BJ (cell line): ENCODE results near the gene MAT2B. TPM values are rescaled to one million over a fixed set of nuclear protein-coding genes. Genes with fewer than 3 reads are reported as not detected.

Experiments used
- CTCF ChIA-PET: fragments of 350-600 bp; formaldehyde crosslinking; extraction: SDS; loops from one replicate; lab custom pipeline; 2021; ENCODE audit warnings: antibody characterized with exemption, inconsistent platforms; lab: Yijun Ruan, JAX
- POLR2A ChIA-PET: fragments of 300-600 bp; sonication (Branson Sonifier 250); formaldehyde crosslinking; extraction: SDS; loops from one replicate; lab custom pipeline; 2021; ENCODE audit warnings: antibody characterized with exemption; lab: Charles Lee
- DNase-seq: peaks from one replicate; pipeline ENCODE4 v3.0.0-alpha.2; 2011; ENCODE audit warnings: low read depth
- H3K27me3 ChIP-seq: 2 replicates; pipeline ENCODE4 v1.6.0; 2011; ENCODE audit warnings: low read length; ENCODE audit not compliant: control insufficient read depth, insufficient read depth
- H3K36me3 ChIP-seq: 2 replicates; pipeline ENCODE4 v1.5.1; 2011; ENCODE audit warnings: low read length; ENCODE audit not compliant: control insufficient read depth, insufficient read depth
- H3K4me3 ChIP-seq: 2 replicates; pipeline ENCODE4 v1.5.1; 2011; ENCODE audit warnings: low read depth, mild to moderate bottlenecking, control low read depth, low read length
- polyA plus RNA-seq: library from polyadenylated mRNA; depleted of rRNA; stranded (reverse); fragments of >200 nt; gene quantifications from 2 replicates; pipeline ENCODE4 v1.2.3, GENCODE V29; 2011
- TF ChIP-seq, protein P1 (sequence below): IDR thresholded peaks from 2 replicates; pipeline ENCODE4 v1.5.1; 2011; ENCODE audit warnings: low read depth, mild to moderate bottlenecking, control low read depth, inconsistent platforms, low read length, moderate library complexity; ENCODE audit not compliant: insufficient read depth

The MAT2B gene
- polyA plus RNA-seq, 1 experiment = 23.5 TPM

GRCh38 chr5:163473635-163474243, 31.7 kb upstream of the MAT2B start:
- Histone ChIP-seq H3K36me3 (no peaks in the 10 kb centered on the region), H3K4me3 (no peak overlapping the region), H3K27me3 (no peaks in the 10 kb centered on the region)
- no peak for DNase-seq
- POLR2A ChIA-PET = no interaction called here
- TF ChIP-seq, protein P1, sequence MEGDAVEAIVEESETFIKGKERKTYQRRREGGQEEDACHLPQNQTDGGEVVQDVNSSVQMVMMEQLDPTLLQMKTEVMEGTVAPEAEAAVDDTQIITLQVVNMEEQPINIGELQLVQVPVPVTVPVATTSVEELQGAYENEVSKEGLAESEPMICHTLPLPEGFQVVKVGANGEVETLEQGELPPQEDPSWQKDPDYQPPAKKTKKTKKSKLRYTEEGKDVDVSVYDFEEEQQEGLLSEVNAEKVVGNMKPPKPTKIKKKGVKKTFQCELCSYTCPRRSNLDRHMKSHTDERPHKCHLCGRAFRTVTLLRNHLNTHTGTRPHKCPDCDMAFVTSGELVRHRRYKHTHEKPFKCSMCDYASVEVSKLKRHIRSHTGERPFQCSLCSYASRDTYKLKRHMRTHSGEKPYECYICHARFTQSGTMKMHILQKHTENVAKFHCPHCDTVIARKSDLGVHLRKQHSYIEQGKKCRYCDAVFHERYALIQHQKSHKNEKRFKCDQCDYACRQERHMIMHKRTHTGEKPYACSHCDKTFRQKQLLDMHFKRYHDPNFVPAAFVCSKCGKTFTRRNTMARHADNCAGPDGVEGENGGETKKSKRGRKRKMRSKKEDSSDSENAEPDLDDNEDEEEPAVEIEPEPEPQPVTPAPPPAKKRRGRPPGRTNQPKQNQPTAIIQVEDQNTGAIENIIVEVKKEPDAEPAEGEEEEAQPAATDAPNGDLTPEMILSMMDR = peak; percentile 42; the same call in 1 of the 2 replicates
- CTCF ChIA-PET = interaction anchor here (0.8 to 2.1 kb wide), 10 partner anchors 9 to 35 kb away, joined by 3 to 12 read pairs (median 6); partner anchors contain the start of genes HMMR, MAT2B and NUDCD2

DNA sequence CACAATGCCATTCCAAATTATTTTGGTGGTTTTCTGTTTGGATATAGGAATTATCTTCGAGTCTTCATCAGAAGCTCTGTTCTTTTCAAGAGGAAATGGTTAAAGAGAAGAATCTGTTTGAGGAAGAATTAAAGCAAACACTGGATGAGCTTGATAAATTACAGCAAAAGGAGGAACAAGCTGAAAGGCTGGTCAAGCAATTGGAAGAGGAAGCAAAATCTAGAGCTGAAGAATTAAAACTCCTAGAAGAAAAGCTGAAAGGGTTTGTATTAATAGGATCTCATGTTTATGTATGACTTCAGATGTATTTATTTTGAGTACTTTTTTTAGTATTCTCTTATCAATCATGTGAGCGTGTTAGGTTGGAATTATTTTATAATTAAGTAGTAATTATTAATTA, 30.0 kb upstream of the MAT2B start:
- H3K36me3 ChIP-seq = no peaks in the 10 kb centered on the region
- H3K27me3 ChIP-seq = no peaks in the 10 kb centered on the region
- POLR2A ChIA-PET = no interaction called here
- TF ChIP-seq, protein P1 = no peak
- CTCF ChIA-PET = interaction anchor here (0.7 to 1.4 kb wide), 3 partner anchors 9 to 30 kb away, joined by 3 read pairs; partner anchors contain the start of gene MAT2B
- H3K4me3 ChIP-seq = no peak overlapping the region
- no peak for DNase-seq

DNA sequence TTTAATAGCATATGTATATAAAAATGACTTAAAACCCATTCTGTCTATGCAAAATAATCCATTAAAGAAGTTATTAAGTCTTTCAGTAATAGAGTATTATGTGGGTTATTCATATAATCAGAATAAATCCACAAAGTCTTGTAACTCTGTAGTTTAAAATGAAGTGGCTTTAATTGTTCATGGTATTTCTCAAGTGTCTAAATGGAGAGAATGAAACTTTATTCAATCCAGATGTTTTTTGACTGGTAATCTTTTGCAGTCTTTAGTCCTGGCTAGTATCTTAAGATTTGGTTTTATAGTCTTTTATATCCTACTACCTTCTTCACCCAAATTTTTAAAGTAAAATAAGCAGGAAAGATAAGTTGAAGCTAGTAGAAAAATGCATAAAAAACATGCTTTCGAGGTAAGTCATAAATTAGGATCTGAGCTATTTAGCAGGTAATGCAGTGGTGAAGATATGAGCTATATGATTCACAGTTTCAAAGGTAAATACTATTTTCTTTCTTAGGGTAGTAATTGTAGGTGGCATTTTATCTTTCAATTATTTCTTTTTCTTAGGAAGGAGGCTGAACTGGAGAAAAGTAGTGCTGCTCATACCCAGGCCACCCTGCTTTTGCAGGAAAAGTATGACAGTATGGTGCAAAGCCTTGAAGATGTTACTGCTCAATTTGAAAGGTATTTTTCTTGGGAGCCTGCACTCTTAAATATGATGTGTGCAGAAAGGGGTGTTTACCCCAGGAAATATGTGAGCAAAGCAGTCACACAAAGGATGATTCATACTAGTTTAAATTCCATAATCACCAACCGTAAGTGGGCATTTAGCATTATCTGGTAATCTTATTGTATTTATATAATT, 27.1 kb upstream of the MAT2B start:
- CTCF ChIA-PET = interaction anchor here (1.0 kb wide), 1 partner anchor 11 kb away, joined by 3 read pairs; no protein-coding TSS in a partner anchor

GRCh38 chr5:163478982-163479271, 26.5 kb upstream of the MAT2B start:
- ChIA-PET POLR2A (no interaction called here), CTCF (no interaction called here)
- Histone ChIP-seq H3K27me3 (no peaks in the 10 kb centered on the region), H3K4me3 (no peak overlapping the region), H3K36me3 (no peaks in the 10 kb centered on the region)
- TF ChIP-seq, protein P1 = no peak
- DNase-seq = no peak

More for the DNA sequence above, 27.1 kb upstream of the MAT2B start:
- no peaks in the 10 kb centered on the region for H3K27me3 ChIP-seq
- DNase-seq = no peak
- TF ChIP-seq, protein P1 = no peak
- H3K4me3 ChIP-seq = no peak overlapping the region
- POLR2A ChIA-PET = no interaction called here
- H3K36me3 ChIP-seq = no peaks in the 10 kb centered on the region

DNA sequence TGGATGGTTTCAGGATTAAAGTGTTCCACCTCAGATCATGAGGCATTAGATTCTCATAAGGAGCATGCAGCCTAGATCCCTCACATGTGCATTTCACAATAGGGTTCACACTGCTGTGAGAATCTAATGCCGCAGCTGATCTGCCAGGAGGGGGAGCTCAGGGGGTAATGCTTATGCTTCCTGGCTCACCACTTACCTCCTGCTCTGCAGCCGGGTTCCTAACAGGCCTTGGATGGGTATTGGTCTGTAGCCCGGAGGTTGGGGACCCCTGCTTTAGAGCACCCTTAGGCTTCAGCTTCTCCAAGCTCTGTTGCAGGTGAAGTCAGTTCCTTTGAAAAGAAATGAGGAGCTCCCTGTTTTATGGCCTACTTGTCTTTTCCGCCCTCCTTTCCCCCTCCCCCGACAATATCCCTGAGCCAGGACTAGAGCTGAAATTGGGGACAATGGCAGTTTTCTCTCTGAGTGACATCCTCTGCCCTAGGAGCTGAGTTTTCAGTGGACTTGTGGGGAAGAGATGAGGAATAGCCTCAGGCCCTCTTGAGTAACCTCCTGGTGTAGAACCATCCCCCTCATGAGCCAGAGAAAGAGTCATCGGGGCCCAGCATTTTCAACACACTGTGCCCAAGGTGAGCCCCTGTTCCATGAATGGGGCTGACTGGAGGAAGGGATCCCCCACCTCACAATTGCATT, 16.2 kb upstream of the MAT2B start:
- Histone ChIP-seq H3K4me3 (no peak overlapping the region), H3K27me3 (no peaks in the 10 kb centered on the region), H3K36me3 (no peaks in the 10 kb centered on the region)
- TF ChIP-seq, protein P1 = peak; percentile 49
- POLR2A ChIA-PET = no interaction called here
- CTCF ChIA-PET = interaction anchor here (0.8 to 3.1 kb wide), 9 partner anchors 9 to 29 kb away, joined by 3 to 12 read pairs (median 4); partner anchors contain the start of genes HMMR, MAT2B and NUDCD2
- DNase-seq = no peak
